K562 (cell line): ENCODE results near the gene LTA4H. TPM values are rescaled to one million over a fixed set of nuclear protein-coding genes. Genes with fewer than 3 reads are reported as not detected.

Experiments used
- BACH1 ChIP-seq: fragments of 200-800 bp; sonication (Bioruptor generic); IDR thresholded peaks from 2 replicates; pipeline ENCODE4 v1.6.1; 2016; ENCODE audit warnings: missing genetic modification characterization, missing compliant biosample characterization
- CHD1 ChIP-seq: fragments of 200-600 bp; sonication (generic); IDR thresholded peaks from one replicate; pipeline ENCODE4 v1.6.1; 2012; ENCODE audit warnings: mild to moderate bottlenecking, moderate library complexity, low read length, inconsistent platforms
- DDX20 ChIP-seq: fragments of 450-650 bp; IDR thresholded peaks from 2 replicates; pipeline ENCODE4 v1.6.1; 2016; ENCODE audit warnings: missing genetic modification characterization, low read depth, mild to moderate bottlenecking, missing compliant biosample characterization, moderate library complexity
- GTF2B ChIP-seq: IDR thresholded peaks from 2 replicates; pipeline ENCODE4 v1.6.1; 2011; ENCODE audit not compliant: insufficient read length; ENCODE audit errors: extremely low read depth
- IRF2 ChIP-seq: sonication (generic); formaldehyde crosslinking; IDR thresholded peaks from 2 replicates; pipeline ENCODE4 v1.8.1; 2022; ENCODE audit warnings: mild to moderate bottlenecking, missing genetic modification reagents
- KLF1 ChIP-seq: fragments of 450-650 bp; IDR thresholded peaks from 2 replicates; pipeline ENCODE4 v1.6.1; 2016; ENCODE audit warnings: missing genetic modification characterization, missing compliant biosample characterization
- LARP7 ChIP-seq: fragments of 450-650 bp; IDR thresholded peaks from 2 replicates; pipeline ENCODE4 v1.6.1; 2016
- NEUROD1 ChIP-seq: fragments of 150-350 bp; IDR thresholded peaks from 2 replicates; pipeline ENCODE4 v1.6.1; 2014; ENCODE audit warnings: borderline replicate concordance, low read length, low read depth; ENCODE audit not compliant: partially characterized antibody
- POLR2G ChIP-seq: fragments of 200-400 bp; formaldehyde crosslinking; IDR thresholded peaks from 2 replicates; pipeline ENCODE4 v1.6.1; 2017; ENCODE audit warnings: low read depth, mild to moderate bottlenecking, antibody characterized with exemption, low read length, moderate library complexity
- PURB ChIP-seq: sonication (generic); formaldehyde crosslinking; IDR thresholded peaks from 2 replicates; pipeline ENCODE4 v1.9.0; 2021; ENCODE audit warnings: low read depth, mild to moderate bottlenecking, missing genetic modification reagents
- RBM15 ChIP-seq: fragments of 200-400 bp; formaldehyde crosslinking; IDR thresholded peaks from 2 replicates; pipeline ENCODE4 v1.6.1; 2018; ENCODE audit warnings: mild to moderate bottlenecking, low read length, moderate library complexity; ENCODE audit not compliant: insufficient read depth
- RCOR1 ChIP-seq, 2 experiments: IDR thresholded peaks; 2 replicates each; pipeline ENCODE4 v1.6.1; 2012; ENCODE audit warnings: low read depth in 2 of 2, low read length in 2 of 2, borderline replicate concordance in 1 of 2, improper control_type of control experiment in 1 of 2
- THRB ChIP-seq: fragments of 450-650 bp; formaldehyde crosslinking; conservative IDR thresholded peaks from 2 replicates; pipeline ENCODE4 v1.4.0; 2022; ENCODE audit warnings: mild to moderate bottlenecking, missing genetic modification characterization
- ZBTB8A ChIP-seq: fragments of 450-650 bp; IDR thresholded peaks from 2 replicates; pipeline ENCODE4 v1.6.1; 2018; ENCODE audit warnings: mild to moderate bottlenecking, moderate library complexity; ENCODE audit not compliant: partially characterized antibody
- ZNF121 ChIP-seq: sonication (generic); formaldehyde crosslinking; conservative IDR thresholded peaks from 2 replicates; pipeline ENCODE4 v1.8.0; 2022; ENCODE audit warnings: missing genetic modification reagents
- polyA plus RNA-seq, 8 experiments: library from polyadenylated mRNA; depleted of rRNA in 4 of 8; stranded (reverse) in 5 of 8; unstranded in 3 of 8; fragments of >200 nt; fragmentation: Nextera tagmentation in 2 of 8; fragmentation: Illumina TruSeq in 1 of 8; extraction: Ambion mirVana in 2 of 8; extraction: Trizol in 1 of 8; gene quantifications; 2 replicates each; pipeline versions ENCODE4 v1.2.1 to v1.2.3, GENCODE V29; 2011 to 2014; ENCODE audit warnings: inconsistent platforms in 1 of 8, missing spikeins in 1 of 8
- total RNA-seq, 7 experiments: library from RNA; depleted of rRNA in 6 of 7; stranded (reverse); fragments of >200 nt in 6 of 7; fragmentation: Illumina TruSeq in 2 of 7; extraction: Trizol in 2 of 7; gene quantifications; 2 replicates each; pipeline versions ENCODE4 v1.2.1 to v1.2.3, GENCODE V29; 2011 to 2021; ENCODE audit warnings: low replicate concordance in 1 of 7
- TF ChIP-seq, protein P1 (sequence below): sonication (generic); formaldehyde crosslinking; IDR thresholded peaks from 2 replicates; pipeline ENCODE4 v1.9.0; 2022; ENCODE audit warnings: mild to moderate bottlenecking, missing genetic modification reagents
- TF ChIP-seq, protein P2 (sequence below): fragments of 450-650 bp; formaldehyde crosslinking; IDR thresholded peaks from 2 replicates; pipeline ENCODE4 v1.4.0; 2020; ENCODE audit warnings: mild to moderate bottlenecking, mixed read lengths
- TF ChIP-seq, protein P3 (sequence below): fragments of 150-350 bp; IDR thresholded peaks from 2 replicates; pipeline ENCODE4 v1.6.1; 2014; ENCODE audit warnings: low read depth, mild to moderate bottlenecking, low read length, borderline replicate concordance

LTA4H gene
- total and polyA plus RNA-seq, 9 of the 15 experiments (the other 6 are each of a cell fraction or from before 2014, with no cell fraction given) = 25.2 to 58.1 (median 40.5) TPM

- TF ChIP-seq BACH1 (tag) (no peak), IRF2 (no peak), THRB (CRISPR knock-in tag) (peak; percentile 87; the same call in 1 of the 2 replicates), RCOR1 (IDR thresholded peaks at IDR 0.05; ENCODE audit: borderline replicate concordance in 1 of 2, low read depth in 2 of 2, low read length in 2 of 2) (peak in 1 of 2 experiments; percentile 17; a peak in 1 of 4 replicates), PURB (CRISPR knock-in tag) (no peak), LARP7 (peak; percentile 97), ZBTB8A (peak; percentile 78), DDX20 (tag) (no peak), KLF1 (tag) (peak; percentile 76; the same call in 1 of the 2 replicates), GTF2B (no peak), POLR2G (peak; percentile 72), CHD1 (no peak), ZNF121 (CRISPR knock-in tag) (no peak), RBM15 (no peak), NEUROD1 (peak; percentile 13)
- TF ChIP-seq, protein P1, sequence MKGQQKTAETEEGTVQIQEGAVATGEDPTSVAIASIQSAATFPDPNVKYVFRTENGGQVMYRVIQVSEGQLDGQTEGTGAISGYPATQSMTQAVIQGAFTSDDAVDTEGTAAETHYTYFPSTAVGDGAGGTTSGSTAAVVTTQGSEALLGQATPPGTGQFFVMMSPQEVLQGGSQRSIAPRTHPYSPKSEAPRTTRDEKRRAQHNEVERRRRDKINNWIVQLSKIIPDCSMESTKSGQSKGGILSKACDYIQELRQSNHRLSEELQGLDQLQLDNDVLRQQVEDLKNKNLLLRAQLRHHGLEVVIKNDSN (CRISPR knock-in tag) = no peak
- TF ChIP-seq, protein P2, sequence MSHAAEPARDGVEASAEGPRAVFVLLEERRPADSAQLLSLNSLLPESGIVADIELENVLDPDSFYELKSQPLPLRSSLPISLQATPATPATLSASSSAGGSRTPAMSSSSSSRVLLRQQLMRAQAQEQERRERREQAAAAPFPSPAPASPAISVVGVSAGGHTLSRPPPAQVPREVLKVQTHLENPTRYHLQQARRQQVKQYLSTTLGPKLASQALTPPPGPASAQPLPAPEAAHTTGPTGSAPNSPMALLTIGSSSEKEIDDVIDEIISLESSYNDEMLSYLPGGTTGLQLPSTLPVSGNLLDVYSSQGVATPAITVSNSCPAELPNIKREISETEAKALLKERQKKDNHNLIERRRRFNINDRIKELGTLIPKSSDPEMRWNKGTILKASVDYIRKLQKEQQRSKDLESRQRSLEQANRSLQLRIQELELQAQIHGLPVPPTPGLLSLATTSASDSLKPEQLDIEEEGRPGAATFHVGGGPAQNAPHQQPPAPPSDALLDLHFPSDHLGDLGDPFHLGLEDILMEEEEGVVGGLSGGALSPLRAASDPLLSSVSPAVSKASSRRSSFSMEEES (CRISPR knock-in tag) = no peak
- TF ChIP-seq, protein P3, sequence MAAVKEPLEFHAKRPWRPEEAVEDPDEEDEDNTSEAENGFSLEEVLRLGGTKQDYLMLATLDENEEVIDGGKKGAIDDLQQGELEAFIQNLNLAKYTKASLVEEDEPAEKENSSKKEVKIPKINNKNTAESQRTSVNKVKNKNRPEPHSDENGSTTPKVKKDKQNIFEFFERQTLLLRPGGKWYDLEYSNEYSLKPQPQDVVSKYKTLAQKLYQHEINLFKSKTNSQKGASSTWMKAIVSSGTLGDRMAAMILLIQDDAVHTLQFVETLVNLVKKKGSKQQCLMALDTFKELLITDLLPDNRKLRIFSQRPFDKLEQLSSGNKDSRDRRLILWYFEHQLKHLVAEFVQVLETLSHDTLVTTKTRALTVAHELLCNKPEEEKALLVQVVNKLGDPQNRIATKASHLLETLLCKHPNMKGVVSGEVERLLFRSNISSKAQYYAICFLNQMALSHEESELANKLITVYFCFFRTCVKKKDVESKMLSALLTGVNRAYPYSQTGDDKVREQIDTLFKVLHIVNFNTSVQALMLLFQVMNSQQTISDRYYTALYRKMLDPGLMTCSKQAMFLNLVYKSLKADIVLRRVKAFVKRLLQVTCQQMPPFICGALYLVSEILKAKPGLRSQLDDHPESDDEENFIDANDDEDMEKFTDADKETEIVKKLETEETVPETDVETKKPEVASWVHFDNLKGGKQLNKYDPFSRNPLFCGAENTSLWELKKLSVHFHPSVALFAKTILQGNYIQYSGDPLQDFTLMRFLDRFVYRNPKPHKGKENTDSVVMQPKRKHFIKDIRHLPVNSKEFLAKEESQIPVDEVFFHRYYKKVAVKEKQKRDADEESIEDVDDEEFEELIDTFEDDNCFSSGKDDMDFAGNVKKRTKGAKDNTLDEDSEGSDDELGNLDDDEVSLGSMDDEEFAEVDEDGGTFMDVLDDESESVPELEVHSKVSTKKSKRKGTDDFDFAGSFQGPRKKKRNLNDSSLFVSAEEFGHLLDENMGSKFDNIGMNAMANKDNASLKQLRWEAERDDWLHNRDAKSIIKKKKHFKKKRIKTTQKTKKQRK = no peak
Observed at GRCh38 chr12:96035283-96036236, at the start of gene LTA4H (continued).
